Measurements from ENCODE around the gene MBOAT1.

GRCh38 chr6:20159781-20160540 lies 52.3 kb downstream of the MBOAT1 start:
- TF ChIP-seq CTCF (conservative IDR thresholded peaks at IDR 0.05; ENCODE audit: low read depth, low read length) = no peak
- no peak for TF ChIP-seq EZH2 (IDR thresholded peaks at IDR 0.05; ENCODE audit: borderline replicate concordance, low read depth, low read length, poor library complexity, severe bottlenecking)

Measured in A673 (cell line).